ENCODE results near the gene KRTAP1-5. TPM values are rescaled to one million over a fixed set of nuclear protein-coding genes. Genes with fewer than 3 reads are reported as not detected.
"Not testable (repeated sequence)": the region's sequence is repeated elsewhere in the genome, so short reads cannot be mapped to it uniquely, and the experiment has no call there.

The KRTAP1-5 gene
- total RNA-seq, 1 donor from 2014 or later = not detected

DNA sequence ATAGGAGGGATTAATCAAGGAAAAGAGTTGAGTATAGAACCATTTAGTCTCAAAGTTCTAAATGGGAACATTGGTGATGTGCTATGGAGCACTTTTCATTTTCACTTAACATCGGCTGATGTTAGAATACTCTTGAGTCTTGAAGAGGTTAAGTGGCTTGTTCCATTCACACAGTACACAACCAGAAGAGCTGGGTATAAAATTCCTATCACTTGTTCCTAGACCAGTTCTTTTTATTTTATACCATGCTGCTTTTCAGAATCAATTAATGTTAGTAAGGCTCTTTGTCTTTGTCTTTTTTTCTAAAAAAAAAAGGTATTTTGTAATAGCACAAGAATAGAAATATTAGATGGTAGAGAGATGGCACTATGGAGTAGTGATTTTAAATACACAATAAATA is 15.9 kb upstream of the KRTAP1-5 start:
- Histone ChIP-seq H2AFZ (replicated peaks) (no peak overlapping the region), H4K20me1 (ENCODE audit: low read depth) (no peaks in the 10 kb centered on the region), H3F3A (ENCODE audit: low read depth) (no peaks in the 10 kb centered on the region), H3K4me1 (no peaks in the 10 kb centered on the region), H3K9me3 (ENCODE audit: low read depth) (no peaks in the 10 kb centered on the region), H3K27ac (no peak overlapping the region), H3K4me3 (no peak overlapping the region), H3K4me2 (no peak overlapping the region), H3K36me3 (no peaks in the 10 kb centered on the region), H3K9ac (no peak overlapping the region), H3K79me2 (ENCODE audit: low read depth) (no peaks in the 10 kb centered on the region), H3K27me3 (no peaks in the 10 kb centered on the region)
- Mint-ChIP-seq H3K9me3 (no peaks in the 10 kb centered on the region), H3K36me3 (no peaks in the 10 kb centered on the region), H3K27me3 (ENCODE audit: insufficient read depth, low read depth) (peaks cover 4% of the 10 kb centered on the region), H3K4me3 (no peak overlapping the region), H3K27ac (no peak overlapping the region), H3K4me1 (no peaks in the 10 kb centered on the region)
- no peak for DNase-seq (ENCODE audit: low spot score)
- TF ChIP-seq EZH2phosphoT487 (IDR thresholded peaks at IDR 0.05) = no peak
- TF ChIP-seq EZH2 (IDR thresholded peaks at IDR 0.05) = no peak
- TF ChIP-seq CTCF (IDR thresholded peaks at IDR 0.05) = no peak

DNA sequence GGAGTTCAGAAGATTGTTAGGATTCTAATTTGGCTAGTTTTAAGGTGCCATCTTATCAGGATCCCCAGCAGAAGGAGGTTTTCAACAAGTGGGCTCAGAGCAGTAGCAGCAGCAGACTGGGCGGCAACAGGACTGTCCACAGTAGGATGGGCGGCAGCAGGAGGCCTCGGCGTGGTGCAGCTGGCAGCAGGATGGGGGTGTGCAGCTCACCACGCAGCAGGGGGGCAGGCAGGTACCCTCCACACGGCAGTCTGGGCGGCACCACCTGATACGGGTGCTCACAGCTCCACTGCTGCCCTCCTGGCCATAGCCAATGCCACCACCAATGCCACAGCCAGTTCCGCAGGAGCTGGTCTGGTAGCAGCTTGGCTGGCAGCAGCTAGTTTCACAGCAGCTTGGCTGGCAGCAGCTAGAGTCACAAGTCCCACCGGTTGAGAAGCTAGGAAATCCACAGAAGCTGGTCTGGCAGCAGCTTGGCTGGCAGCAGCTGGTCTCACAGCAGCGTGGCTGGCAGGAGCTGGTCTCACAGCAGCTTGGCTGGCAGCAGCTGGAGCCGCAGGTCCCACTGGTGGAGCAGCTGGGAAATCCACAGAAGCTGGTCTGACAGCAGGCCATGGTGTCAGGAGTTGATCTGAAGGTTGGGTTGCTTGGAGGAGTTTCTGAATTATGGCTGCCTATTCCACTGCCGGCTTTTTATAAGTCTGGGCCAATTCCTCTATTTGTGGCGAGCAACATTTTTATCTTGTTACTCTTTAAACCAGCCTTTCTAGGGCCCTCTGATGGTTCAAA is 14.0 kb upstream of the KRTAP1-5 start, which contains the start of gene KRTAP1-1:
TSS of gene KRTAP1-1 (minus strand) at position 668 of the 789 bp plus-strand sequence. CDS start at position 615, 53 bp downstream.
- H3K9me3 Mint-ChIP-seq; H4K20me1 ChIP-seq (ENCODE audit: low read depth); H3K4me3 ChIP-seq; H3K27me3 Mint-ChIP-seq (ENCODE audit: insufficient read depth, low read depth); H3K9ac ChIP-seq; H3K4me3 Mint-ChIP-seq; H3K27ac ChIP-seq; H3K4me2 ChIP-seq; H2AFZ ChIP-seq (replicated peaks); DNase-seq (ENCODE audit: low spot score); H3K36me3 Mint-ChIP-seq; H3K9me3 ChIP-seq (ENCODE audit: low read depth); H3K4me1 Mint-ChIP-seq; H3K27me3 ChIP-seq; H3K36me3 ChIP-seq; H3F3A ChIP-seq (ENCODE audit: low read depth); H3K79me2 ChIP-seq (ENCODE audit: low read depth); H3K27ac Mint-ChIP-seq; H3K4me1 ChIP-seq: not testable (repeated sequence)

- Histone ChIP-seq H3K4me1 (no peaks in the 10 kb centered on the region), H4K20me1 (ENCODE audit: low read depth) (no peaks in the 10 kb centered on the region), H3K36me3 (no peaks in the 10 kb centered on the region), H3K27me3 (no peaks in the 10 kb centered on the region), H3K27ac (no peak overlapping the region), H3F3A (ENCODE audit: low read depth) (no peaks in the 10 kb centered on the region), H3K4me2 (no peak overlapping the region), H3K79me2 (ENCODE audit: low read depth) (no peaks in the 10 kb centered on the region), H3K9ac (no peak overlapping the region), H3K4me3 (no peak overlapping the region), H2AFZ (replicated peaks) (no peak overlapping the region), H3K9me3 (ENCODE audit: low read depth) (no peaks in the 10 kb centered on the region)
- no peak for DNase-seq (ENCODE audit: low spot score)
- no peak overlapping the region for H3K27ac Mint-ChIP-seq
- H3K4me1 Mint-ChIP-seq = no peaks in the 10 kb centered on the region
- H3K27me3 Mint-ChIP-seq (ENCODE audit: insufficient read depth, low read depth) = peaks cover 2% of the 10 kb centered on the region
- no peak overlapping the region for H3K4me3 Mint-ChIP-seq
- no peaks in the 10 kb centered on the region for H3K9me3 Mint-ChIP-seq
- H3K36me3 Mint-ChIP-seq = no peaks in the 10 kb centered on the region
- no peak for TF ChIP-seq CTCF (IDR thresholded peaks at IDR 0.05)
- TF ChIP-seq EZH2phosphoT487 (IDR thresholded peaks at IDR 0.05) = no peak
- TF ChIP-seq EZH2 (IDR thresholded peaks at IDR 0.05) = no peak
Observed at GRCh38 chr17:41037853-41038350, 10.9 kb upstream of the KRTAP1-5 start.

GRCh38 chr17:41034346-41034935 is 7.4 kb upstream of the KRTAP1-5 start, which contains the start of gene KRTAP1-3:
Gene KRTAP1-3 (minus strand): TSS chr17:41034874. CDS start chr17:41034821, 53 bp downstream.
- not testable (repeated sequence) for H3K27me3 ChIP-seq; H3K27me3 Mint-ChIP-seq (ENCODE audit: insufficient read depth, low read depth); H3K4me1 ChIP-seq; H3K4me3 Mint-ChIP-seq; H3K9me3 Mint-ChIP-seq; H2AFZ ChIP-seq (replicated peaks); H3K79me2 ChIP-seq (ENCODE audit: low read depth); DNase-seq (ENCODE audit: low spot score); H3K36me3 ChIP-seq; H3K4me2 ChIP-seq; H4K20me1 ChIP-seq (ENCODE audit: low read depth); H3K9ac ChIP-seq; H3K36me3 Mint-ChIP-seq; H3K27ac Mint-ChIP-seq; H3F3A ChIP-seq (ENCODE audit: low read depth); H3K4me1 Mint-ChIP-seq; H3K27ac ChIP-seq; H3K4me3 ChIP-seq; H3K9me3 ChIP-seq (ENCODE audit: low read depth)

Data from neural progenitor cell (in vitro differentiated cells).